GM11168 (cell line): ENCODE measurements around the gene LAMA1.
"Not testable (repeated sequence)": the region's sequence is repeated elsewhere in the genome, so short reads cannot be mapped to it uniquely, and the experiment has no call there.

Experiments
- in situ Hi-C: fragments of 300-500 bp; cut with MboI; formaldehyde crosslinking; loops from one replicate; pipeline ENCODE4 v1.12.0; 2022; ENCODE audit warnings: low sequenced_read_pairs; ENCODE audit not compliant: unreplicated experiment

LAMA1 gene

GRCh38 chr18:7117390-7118355 is at the start of gene LAMA1:
LAMA1 (minus strand) TSS chr18:7117797; CDS start chr18:7117720, 77 bp downstream.
- in situ Hi-C loops = no loop called here

GRCh38 chr18:7165846-7166393 is 48.3 kb upstream of the LAMA1 start:
- in situ Hi-C loops = no loop called here

- in situ Hi-C loops = no loop called here
Measured at GRCh38 chr18:7164323-7165004, 46.9 kb upstream of the LAMA1 start.

GRCh38 chr18:7158216-7158615 is 40.6 kb upstream of the LAMA1 start:
- in situ Hi-C loops = no loop called here

- in situ Hi-C loops = no loop called here
Measured at GRCh38 chr18:7157760-7158159, 40.2 kb upstream of the LAMA1 start.

GRCh38 chr18:7155887-7156286 is 38.3 kb upstream of the LAMA1 start:
- in situ Hi-C loops = no loop called here

GRCh38 chr18:7155092-7155491 is 37.5 kb upstream of the LAMA1 start:
- in situ Hi-C loops = no loop called here

GRCh38 chr18:7152440-7152839 is 34.8 kb upstream of the LAMA1 start:
- in situ Hi-C loops = no loop called here

GRCh38 chr18:7147399-7147798 is 29.8 kb upstream of the LAMA1 start:
- in situ Hi-C loops = no loop called here

GRCh38 chr18:7146067-7146466 is 28.5 kb upstream of the LAMA1 start:
- in situ Hi-C loops = no loop called here

- in situ Hi-C loops = not testable (repeated sequence)
Measured at GRCh38 chr18:7144921-7145320, 27.3 kb upstream of the LAMA1 start.

GRCh38 chr18:7141287-7141686 is 23.7 kb upstream of the LAMA1 start:
- in situ Hi-C loops = no loop called here

- in situ Hi-C loops = no loop called here
Measured at GRCh38 chr18:7139409-7139808, 21.8 kb upstream of the LAMA1 start.

- in situ Hi-C loops = no loop called here
Measured at GRCh38 chr18:7133181-7133580, 15.6 kb upstream of the LAMA1 start.

- in situ Hi-C loops = no loop called here
Measured at GRCh38 chr18:7132356-7133150, 15.0 kb upstream of the LAMA1 start.

- in situ Hi-C loops = no loop called here
Measured at GRCh38 chr18:7122376-7122775, 4.8 kb upstream of the LAMA1 start.

GRCh38 chr18:7116792-7117389 is 706 bp downstream of the LAMA1 start:
- in situ Hi-C loops = no loop called here

GRCh38 chr18:7116001-7116730 is 1.4 kb downstream of the LAMA1 start:
- in situ Hi-C loops = no loop called here

- in situ Hi-C loops = no loop called here
Measured at GRCh38 chr18:7112936-7113335, 4.7 kb downstream of the LAMA1 start.
